ENCODE data around the gene TIGAR. TPM values are rescaled to one million over a fixed set of nuclear protein-coding genes. Genes with fewer than 3 reads are reported as not detected.

TIGAR gene
- total and polyA plus RNA-seq, 2 of the 8 experiments (the other 6 are each of a cell fraction or from before 2014, with no cell fraction given): 3.8 to 26.4 TPM

GRCh38 chr12:4276524-4277204 lies 44.3 kb upstream of the TIGAR start (continued):
- TF ChIP-seq YY1 (IDR thresholded peaks at IDR 0.05; ENCODE audit: low read depth, low read length) (peak; percentile 65; the same call in 1 of the 2 replicates), TAF1 (IDR thresholded peaks at IDR 0.05; ENCODE audit: low read depth, low read length) (0 out of 2 replicates have a peak, but pooled peaks have one; percentile 45), SUZ12 (IDR thresholded peaks at IDR 0.05; ENCODE audit: low read length) (no peak), TCF12 (IDR thresholded peaks at IDR 0.05; ENCODE audit: low read depth, low read length) (no peak), RNF2 (IDR thresholded peaks at IDR 0.05; ENCODE audit: borderline replicate concordance, low read depth, low read length, missing control alignments, poor library complexity, severe bottlenecking) (no peak), MAX (IDR thresholded peaks at IDR 0.05) (0 out of 2 replicates have a peak, but pooled peaks have one; percentile 31), HDAC6 (IDR thresholded peaks at IDR 0.05; ENCODE audit: low read depth, low read length) (no peak), EP300 (IDR thresholded peaks at IDR 0.05; ENCODE audit: borderline replicate concordance in 1 of 2, low read depth in 2 of 2, low read length in 2 of 2) (peak in 1 of 2 experiments; percentile 85; a peak in 2 of 3 replicates), EGR1 (IDR thresholded peaks at IDR 0.05; ENCODE audit: borderline replicate concordance, low read depth, low read length) (no peak), CBX8 (IDR thresholded peaks at IDR 0.05; ENCODE audit: borderline replicate concordance, low read depth, low read length) (no peak), JUN (IDR thresholded peaks at IDR 0.05; ENCODE audit: low read depth, low read length) (no peak), CBX5 (IDR thresholded peaks at IDR 0.05; ENCODE audit: low read depth, low read length) (no peak), E2F6 (IDR thresholded peaks at IDR 0.05) (no peak), NANOG (IDR thresholded peaks at IDR 0.05; ENCODE audit: insufficient read depth, low read depth, low read length, poor library complexity, severe bottlenecking) (no peak), SP2 (IDR thresholded peaks at IDR 0.05; ENCODE audit: low read length) (no peak), SP4 (IDR thresholded peaks at IDR 0.05; ENCODE audit: low read length) (0 out of 2 replicates have a peak, but pooled peaks have one; percentile 69), HDAC2 (IDR thresholded peaks at IDR 0.05; ENCODE audit: borderline replicate concordance in 1 of 2, low read depth in 2 of 2, low read length in 2 of 2) (peak in 1 of 2 experiments; percentile 54; a peak in 1 of 4 replicates), CHD2 (IDR thresholded peaks at IDR 0.05; ENCODE audit: low read length) (peak; percentile 70), RFX5 (IDR thresholded peaks at IDR 0.05; ENCODE audit: borderline replicate concordance, low read depth, low read length) (no peak), JUND (IDR thresholded peaks at IDR 0.05; ENCODE audit: low read length) (peak; percentile 71; the same call in 1 of the 2 replicates), RXRA (IDR thresholded peaks at IDR 0.05; ENCODE audit: insufficient read depth, low read depth, low read length) (0 out of 2 replicates have a peak, but pooled peaks have one; percentile 27)
